Measurements from ENCODE around the gene LRIG2. TPM values are rescaled to one million over a fixed set of nuclear protein-coding genes. Genes with fewer than 3 reads are reported as not detected.
A peak's percentile ranks its signal among the peaks of the same experiment; 100 is the strongest.

The LRIG2 gene
- total and polyA plus RNA-seq, 2 experiments from 2014 or later, result 4.3 to 12.7 TPM

DNA sequence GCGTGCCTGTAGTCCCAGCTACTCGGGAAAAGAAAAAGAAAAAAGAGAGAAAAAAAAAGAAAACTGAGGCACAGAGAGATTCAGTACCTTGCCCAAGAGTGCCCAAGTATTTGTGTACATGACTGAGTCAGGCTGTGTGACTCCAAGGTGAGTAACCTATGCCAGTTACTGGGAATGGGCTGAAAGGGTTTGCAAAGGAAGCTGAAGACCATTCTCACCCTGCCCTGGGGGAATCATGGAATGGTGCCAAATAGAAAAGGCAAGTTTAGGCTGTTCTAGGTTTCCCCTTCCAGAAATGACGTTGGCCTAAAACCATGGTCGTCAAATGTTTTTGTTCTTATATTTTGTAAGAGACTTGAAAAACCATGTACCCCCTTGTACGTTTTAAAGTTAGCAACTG, 37.9 kb upstream of the LRIG2 start:
- H3K79me2 ChIP-seq, result no peaks in the 10 kb centered on the region
- H3K4me2 ChIP-seq, result no peak overlapping the region
- peaks cover 4% of the 10 kb centered on the region for H3K4me1 ChIP-seq (ENCODE audit: insufficient read depth)
- H3K27ac ChIP-seq, result no peak overlapping the region
- no peaks in the 10 kb centered on the region for H3K27me3 ChIP-seq
- no peak for DNase-seq (ENCODE audit: low spot score)
- TF ChIP-seq, protein P1, sequence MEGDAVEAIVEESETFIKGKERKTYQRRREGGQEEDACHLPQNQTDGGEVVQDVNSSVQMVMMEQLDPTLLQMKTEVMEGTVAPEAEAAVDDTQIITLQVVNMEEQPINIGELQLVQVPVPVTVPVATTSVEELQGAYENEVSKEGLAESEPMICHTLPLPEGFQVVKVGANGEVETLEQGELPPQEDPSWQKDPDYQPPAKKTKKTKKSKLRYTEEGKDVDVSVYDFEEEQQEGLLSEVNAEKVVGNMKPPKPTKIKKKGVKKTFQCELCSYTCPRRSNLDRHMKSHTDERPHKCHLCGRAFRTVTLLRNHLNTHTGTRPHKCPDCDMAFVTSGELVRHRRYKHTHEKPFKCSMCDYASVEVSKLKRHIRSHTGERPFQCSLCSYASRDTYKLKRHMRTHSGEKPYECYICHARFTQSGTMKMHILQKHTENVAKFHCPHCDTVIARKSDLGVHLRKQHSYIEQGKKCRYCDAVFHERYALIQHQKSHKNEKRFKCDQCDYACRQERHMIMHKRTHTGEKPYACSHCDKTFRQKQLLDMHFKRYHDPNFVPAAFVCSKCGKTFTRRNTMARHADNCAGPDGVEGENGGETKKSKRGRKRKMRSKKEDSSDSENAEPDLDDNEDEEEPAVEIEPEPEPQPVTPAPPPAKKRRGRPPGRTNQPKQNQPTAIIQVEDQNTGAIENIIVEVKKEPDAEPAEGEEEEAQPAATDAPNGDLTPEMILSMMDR (IDR thresholded peaks at IDR 0.05; ENCODE audit: poor library complexity), result no peak
- no peak for TF ChIP-seq EZH2phosphoT487 (IDR thresholded peaks at IDR 0.05; ENCODE audit: low read depth, severe bottlenecking, unreplicated experiment)
- TF ChIP-seq EZH2 (IDR thresholded peaks at IDR 0.05; ENCODE audit: borderline replicate concordance), result no peak
- H3K9me2 ChIP-seq (replicated peaks; ENCODE audit: insufficient read depth), result no peaks in the 10 kb centered on the region
- no peak overlapping the region for H3K4me3 ChIP-seq
- H3K36me3 ChIP-seq (replicated peaks; ENCODE audit: insufficient read depth, low read depth), result no peaks in the 10 kb centered on the region
- WGBS (ENCODE audit: low lambda C conversion rate, missing lambda C conversion rate), result 93% methylated on average over 5 of the region's 5 CpGs
- H3K9me3 ChIP-seq (ENCODE audit: low read depth), result no peaks in the 10 kb centered on the region
- H2AFZ ChIP-seq, result no peak overlapping the region
- no peaks in the 10 kb centered on the region for H4K20me1 ChIP-seq (ENCODE audit: insufficient read depth, poor library complexity, severe bottlenecking)

DNA sequence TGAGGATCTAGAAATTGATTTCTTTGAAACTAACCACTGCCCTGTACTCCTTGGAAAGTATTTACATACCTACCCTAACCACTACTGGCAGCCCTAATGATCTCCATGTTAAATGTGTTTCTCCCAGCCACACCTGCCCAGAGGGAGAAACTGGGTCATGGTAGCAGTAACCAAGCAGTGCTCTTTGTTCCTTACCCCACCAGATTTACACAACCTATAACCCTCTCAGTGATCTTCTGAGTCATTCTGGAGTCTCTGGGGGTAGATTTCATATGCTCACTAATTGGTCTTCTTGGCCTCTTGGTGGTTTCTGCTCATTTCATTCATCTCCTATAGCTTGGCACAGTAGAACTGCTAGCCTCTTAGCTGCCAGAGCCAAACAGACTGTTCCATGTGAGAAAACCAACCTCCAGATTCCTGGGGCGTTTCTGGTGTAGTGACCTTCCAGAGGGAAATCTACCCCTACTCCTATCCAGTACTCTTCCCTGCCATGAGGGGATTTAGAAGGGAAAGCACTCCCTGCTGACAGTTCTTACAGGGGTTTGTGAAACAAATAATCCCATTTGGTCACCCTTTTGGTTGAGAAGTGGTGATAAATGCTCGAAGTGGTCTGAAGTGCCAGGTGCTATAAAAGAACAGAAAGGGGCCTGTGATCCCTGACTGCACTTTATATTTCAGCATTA, 36.2 kb upstream of the LRIG2 start:
- Histone ChIP-seq H3K36me3 (replicated peaks; ENCODE audit: insufficient read depth, low read depth) (no peaks in the 10 kb centered on the region), H3K9me3 (ENCODE audit: low read depth) (no peaks in the 10 kb centered on the region), H3K9me2 (replicated peaks; ENCODE audit: insufficient read depth) (no peaks in the 10 kb centered on the region), H3K4me3 (no peak overlapping the region), H3K4me1 (ENCODE audit: insufficient read depth) (peaks cover 8% of the 10 kb centered on the region), H4K20me1 (ENCODE audit: insufficient read depth, poor library complexity, severe bottlenecking) (no peaks in the 10 kb centered on the region), H2AFZ (no peak overlapping the region), H3K4me2 (no peak overlapping the region), H3K79me2 (no peaks in the 10 kb centered on the region), H3K27me3 (no peaks in the 10 kb centered on the region), H3K27ac (no peak overlapping the region)
- no peak for DNase-seq (ENCODE audit: low spot score)
- 53% methylated on average over 2 of the region's 2 CpGs for WGBS (ENCODE audit: low lambda C conversion rate, missing lambda C conversion rate)
- TF ChIP-seq EZH2phosphoT487 (IDR thresholded peaks at IDR 0.05; ENCODE audit: low read depth, severe bottlenecking, unreplicated experiment) (no peak), EZH2 (IDR thresholded peaks at IDR 0.05; ENCODE audit: borderline replicate concordance) (no peak)
- TF ChIP-seq, protein P1 (IDR thresholded peaks at IDR 0.05; ENCODE audit: poor library complexity), result no peak

DNA sequence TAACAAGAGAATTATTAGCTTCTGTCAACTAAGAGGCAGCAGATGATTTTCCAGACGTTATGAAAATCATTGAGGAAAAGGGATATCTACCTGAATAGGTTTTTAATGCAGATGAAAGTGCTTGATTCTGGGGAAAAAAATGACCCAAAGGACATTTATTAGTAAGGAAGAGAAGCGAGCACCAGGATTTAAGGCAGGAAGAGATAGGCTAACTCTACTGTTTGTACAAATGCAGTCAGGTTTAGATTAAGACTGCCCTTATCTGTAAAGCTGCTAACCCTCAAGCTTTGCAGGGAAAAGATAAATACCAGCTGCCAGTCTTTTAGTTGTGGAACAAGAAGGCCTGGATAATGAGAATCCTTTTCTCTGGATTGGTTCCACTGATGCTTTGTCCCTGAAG, 33.0 kb upstream of the LRIG2 start:
- 13% methylated on average over 2 of the region's 2 CpGs for WGBS (ENCODE audit: low lambda C conversion rate, missing lambda C conversion rate)
- TF ChIP-seq, protein P1 (IDR thresholded peaks at IDR 0.05; ENCODE audit: poor library complexity), result no peak
- TF ChIP-seq EZH2phosphoT487 (IDR thresholded peaks at IDR 0.05; ENCODE audit: low read depth, severe bottlenecking, unreplicated experiment) (no peak), EZH2 (IDR thresholded peaks at IDR 0.05; ENCODE audit: borderline replicate concordance) (no peak)
- Histone ChIP-seq H3K9me2 (replicated peaks; ENCODE audit: insufficient read depth) (no peaks in the 10 kb centered on the region), H3K27me3 (no peaks in the 10 kb centered on the region), H3K27ac (no peak overlapping the region), H3K36me3 (replicated peaks; ENCODE audit: insufficient read depth, low read depth) (no peaks in the 10 kb centered on the region), H2AFZ (no peak overlapping the region), H3K79me2 (no peaks in the 10 kb centered on the region), H3K9me3 (ENCODE audit: low read depth) (no peaks in the 10 kb centered on the region), H3K4me3 (no peak overlapping the region), H3K4me1 (ENCODE audit: insufficient read depth) (peaks cover 28% of the 10 kb centered on the region), H3K4me2 (peak overlapping the region; percentile 45), H4K20me1 (ENCODE audit: insufficient read depth, poor library complexity, severe bottlenecking) (no peaks in the 10 kb centered on the region)
- DNase-seq (ENCODE audit: low spot score), result no peak

All from hepatocyte (in vitro differentiated cells).